ENCODE results near the gene GLI1.

Gene GLI1

GRCh38 chr12:57460841-57461275, 1.3 kb downstream of the GLI1 start:
- peak in 5 of 51 donors; percentile 20 to 53 (median 32) for DNase-seq

- DNase-seq, result peak in 30 of 51 donors; percentile 10 to 75 (median 44)
Observed at GRCh38 chr12:57461276-57461916, 1.8 kb downstream of the GLI1 start.

DNA sequence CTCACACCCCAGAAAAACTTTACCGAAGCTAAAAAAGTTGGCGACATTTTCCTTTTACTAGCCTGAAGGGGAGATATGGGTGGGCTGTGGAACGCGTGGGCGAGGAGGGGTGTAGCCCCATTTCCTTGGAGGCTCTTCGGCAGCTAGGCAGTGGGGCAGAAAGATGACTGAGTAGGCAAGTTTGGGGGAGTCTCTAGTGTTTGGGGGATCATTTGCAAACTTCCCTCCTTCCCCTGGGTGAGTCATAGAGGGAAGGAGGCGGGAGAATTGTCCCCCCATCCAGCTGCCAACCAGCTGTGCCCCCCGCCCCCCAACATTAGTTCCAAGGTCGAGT, 2.3 kb downstream of the GLI1 start:
- peak in 2 of 51 donors; percentile 17 to 41 for DNase-seq

DNA sequence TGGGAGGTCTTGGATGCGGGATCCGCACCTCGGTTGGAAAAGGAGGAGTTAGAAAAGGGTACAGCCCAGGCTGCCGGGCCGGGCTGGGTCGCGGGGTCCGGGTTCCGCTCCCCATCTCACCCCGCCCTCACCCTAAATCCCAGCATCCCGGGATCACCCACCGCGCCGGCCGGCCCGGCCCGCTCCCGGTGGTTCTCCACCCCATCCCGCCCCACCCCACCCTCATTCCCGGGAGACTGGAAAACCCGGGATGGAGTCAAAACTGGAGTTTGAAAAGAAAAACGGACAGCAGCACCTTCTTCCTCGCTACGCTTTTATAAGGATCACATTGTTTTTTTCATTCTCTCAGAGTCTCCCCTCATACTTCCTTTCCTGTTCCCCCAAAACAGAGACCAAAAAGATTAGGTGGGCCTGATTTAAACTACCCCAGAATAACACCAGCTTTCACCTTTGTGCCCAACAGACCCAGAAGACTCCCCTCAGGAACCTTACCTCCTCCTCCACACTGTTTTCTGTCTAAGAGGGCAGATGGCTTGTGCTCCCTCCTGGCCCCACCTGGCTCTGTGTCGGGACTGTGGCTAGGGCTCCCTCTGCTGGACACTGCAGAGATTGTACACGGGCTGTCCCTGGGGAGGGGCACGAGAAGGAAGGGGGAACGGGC, 2.8 kb downstream of the GLI1 start:
- DNase-seq, result peak in 49 of 51 donors; percentile 14 to 84 (median 60)

DNA sequence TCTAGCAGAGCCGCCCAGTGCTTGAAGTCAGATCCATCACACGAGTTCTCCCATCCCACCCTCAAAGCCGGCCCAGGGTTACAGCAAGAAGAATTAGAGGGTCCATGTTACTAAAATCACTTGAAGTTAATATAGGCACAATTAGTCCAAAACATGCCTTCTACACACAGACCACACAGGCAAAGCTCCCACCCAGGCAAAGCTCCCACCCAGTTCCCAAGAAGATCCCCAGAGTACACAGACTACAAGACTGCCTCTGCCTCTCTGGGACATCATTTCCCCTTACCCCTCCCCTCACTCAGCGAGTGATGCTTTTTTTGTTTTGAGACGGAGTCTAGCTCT, 3.3 kb downstream of the GLI1 start:
- peak in 1 of 51 donors; percentile 5 for DNase-seq

- DNase-seq, result no peak
Observed at GRCh38 chr12:57464569-57464968, 5.0 kb downstream of the GLI1 start.

GRCh38 chr12:57465030-57465746, 5.6 kb downstream of the GLI1 start:
- DNase-seq, result no peak

GRCh38 chr12:57465747-57466505, 6.3 kb downstream of the GLI1 start:
- DNase-seq, result no peak

GRCh38 chr12:57467212-57467874, 7.8 kb downstream of the GLI1 start:
- no peak for DNase-seq

DNA sequence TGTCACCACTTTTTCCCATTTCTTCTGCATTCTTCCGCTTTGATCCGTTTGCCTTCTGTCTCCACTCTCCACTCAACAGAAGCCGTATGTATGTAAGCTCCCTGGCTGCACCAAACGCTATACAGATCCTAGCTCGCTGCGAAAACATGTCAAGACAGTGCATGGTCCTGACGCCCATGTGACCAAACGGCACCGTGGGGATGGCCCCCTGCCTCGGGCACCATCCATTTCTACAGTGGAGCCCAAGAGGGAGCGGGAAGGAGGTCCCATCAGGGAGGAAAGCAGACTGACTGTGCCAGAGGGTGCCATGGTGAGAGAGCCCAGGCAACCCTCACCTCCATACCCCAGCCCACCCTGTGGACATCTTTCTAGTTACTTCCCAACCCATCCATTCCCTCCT, 8.3 kb downstream of the GLI1 start:
- no peak for DNase-seq

DNA sequence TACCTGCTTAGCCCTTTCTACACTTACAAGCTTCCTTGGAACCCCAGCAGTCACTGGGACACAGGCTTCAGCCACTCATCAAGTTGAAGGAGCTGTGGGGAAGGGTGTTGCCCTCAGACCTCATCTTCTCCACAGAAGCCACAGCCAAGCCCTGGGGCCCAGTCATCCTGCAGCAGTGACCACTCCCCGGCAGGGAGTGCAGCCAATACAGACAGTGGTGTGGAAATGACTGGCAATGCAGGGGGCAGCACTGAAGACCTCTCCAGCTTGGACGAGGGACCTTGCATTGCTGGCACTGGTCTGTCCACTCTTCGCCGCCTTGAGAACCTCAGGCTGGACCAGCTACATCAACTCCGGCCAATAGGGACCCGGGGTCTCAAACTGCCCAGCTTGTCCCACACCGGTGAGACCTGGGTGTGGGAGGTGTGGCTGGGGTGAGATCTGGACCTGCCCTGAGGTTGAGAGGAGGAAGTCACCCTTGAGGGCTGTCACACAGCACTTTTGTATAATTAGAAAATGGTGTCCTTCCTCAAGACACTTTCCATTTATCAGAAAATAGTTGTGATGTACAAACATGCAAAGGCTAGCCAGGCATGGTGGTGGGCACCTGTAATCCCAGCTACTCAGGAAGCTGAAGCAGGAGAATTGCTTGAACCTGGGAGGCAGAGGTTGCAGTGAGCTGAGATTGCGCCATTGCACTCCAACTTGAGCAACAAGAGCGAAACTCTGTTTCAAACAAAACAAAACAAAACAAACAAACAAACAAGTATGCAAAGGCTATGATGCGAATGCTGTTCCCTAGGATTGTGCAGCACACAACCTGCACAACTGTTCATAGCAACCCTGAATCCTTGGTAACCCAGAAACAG, 9.9 kb downstream of the GLI1 start:
- DNase-seq, result no peak

DNA sequence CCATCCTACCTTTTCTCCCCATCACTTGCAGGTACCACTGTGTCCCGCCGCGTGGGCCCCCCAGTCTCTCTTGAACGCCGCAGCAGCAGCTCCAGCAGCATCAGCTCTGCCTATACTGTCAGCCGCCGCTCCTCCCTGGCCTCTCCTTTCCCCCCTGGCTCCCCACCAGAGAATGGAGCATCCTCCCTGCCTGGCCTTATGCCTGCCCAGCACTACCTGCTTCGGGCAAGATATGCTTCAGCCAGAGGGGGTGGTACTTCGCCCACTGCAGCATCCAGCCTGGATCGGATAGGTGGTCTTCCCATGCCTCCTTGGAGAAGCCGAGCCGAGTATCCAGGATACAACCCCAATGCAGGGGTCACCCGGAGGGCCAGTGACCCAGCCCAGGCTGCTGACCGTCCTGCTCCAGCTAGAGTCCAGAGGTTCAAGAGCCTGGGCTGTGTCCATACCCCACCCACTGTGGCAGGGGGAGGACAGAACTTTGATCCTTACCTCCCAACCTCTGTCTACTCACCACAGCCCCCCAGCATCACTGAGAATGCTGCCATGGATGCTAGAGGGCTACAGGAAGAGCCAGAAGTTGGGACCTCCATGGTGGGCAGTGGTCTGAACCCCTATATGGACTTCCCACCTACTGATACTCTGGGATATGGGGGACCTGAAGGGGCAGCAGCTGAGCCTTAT, 10.8 kb downstream of the GLI1 start:
- DNase-seq, result no peak

DNA sequence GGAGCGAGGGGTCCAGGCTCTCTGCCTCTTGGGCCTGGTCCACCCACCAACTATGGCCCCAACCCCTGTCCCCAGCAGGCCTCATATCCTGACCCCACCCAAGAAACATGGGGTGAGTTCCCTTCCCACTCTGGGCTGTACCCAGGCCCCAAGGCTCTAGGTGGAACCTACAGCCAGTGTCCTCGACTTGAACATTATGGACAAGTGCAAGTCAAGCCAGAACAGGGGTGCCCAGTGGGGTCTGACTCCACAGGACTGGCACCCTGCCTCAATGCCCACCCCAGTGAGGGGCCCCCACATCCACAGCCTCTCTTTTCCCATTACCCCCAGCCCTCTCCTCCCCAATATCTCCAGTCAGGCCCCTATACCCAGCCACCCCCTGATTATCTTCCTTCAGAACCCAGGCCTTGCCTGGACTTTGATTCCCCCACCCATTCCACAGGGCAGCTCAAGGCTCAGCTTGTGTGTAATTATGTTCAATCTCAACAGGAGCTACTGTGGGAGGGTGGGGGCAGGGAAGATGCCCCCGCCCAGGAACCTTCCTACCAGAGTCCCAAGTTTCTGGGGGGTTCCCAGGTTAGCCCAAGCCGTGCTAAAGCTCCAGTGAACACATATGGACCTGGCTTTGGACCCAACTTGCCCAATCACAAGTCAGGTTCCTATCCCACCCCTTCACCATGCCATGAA, 11.5 kb downstream of the GLI1 start:
- no peak for DNase-seq

GRCh38 chr12:57471661-57472060, 12.1 kb downstream of the GLI1 start:
- DNase-seq, result no peak

GRCh38 chr12:57472391-57472790, 12.8 kb downstream of the GLI1 start:
- DNase-seq, result no peak

- no peak for DNase-seq
Observed at GRCh38 chr12:57473392-57473791, 13.8 kb downstream of the GLI1 start.

DNA sequence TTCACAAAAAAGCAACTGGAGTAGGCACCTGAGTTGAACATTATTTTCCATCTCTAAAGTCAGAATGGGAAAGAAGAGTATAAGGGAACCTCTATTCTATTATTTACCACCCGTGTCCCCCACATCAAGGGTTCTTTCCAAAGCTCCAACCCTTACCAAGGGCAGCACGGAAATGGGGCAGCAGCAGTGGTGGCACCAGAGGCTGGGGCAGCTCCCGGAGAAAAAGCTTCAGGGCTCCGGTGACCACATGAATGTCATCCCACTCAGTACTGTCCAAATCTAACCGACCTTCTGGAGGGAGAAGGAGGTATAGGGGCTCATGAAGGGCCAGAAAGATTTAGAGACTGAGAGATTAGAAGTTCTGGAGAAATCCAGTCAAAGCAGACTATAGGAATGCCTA, 14.3 kb downstream of the GLI1 start:
- no peak for DNase-seq

DNA sequence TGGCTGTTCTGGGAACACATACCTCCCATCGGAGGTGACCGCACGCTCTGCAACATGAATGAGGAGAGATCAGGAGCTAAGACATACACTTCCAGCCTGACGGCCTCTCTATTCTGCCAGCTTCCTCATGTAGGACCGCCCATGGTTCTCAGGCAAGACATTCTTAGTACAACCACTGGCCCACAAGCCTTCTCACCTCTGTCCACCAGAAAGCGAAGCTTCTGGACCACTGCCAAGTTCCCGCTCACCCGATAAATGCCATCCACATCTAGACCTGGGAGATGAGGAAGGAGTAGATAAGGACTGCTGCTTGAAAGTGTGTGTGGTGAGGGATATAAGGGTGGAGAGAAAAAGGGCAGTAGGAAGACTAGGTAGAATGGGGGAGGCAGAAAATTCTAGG, 14.8 kb downstream of the GLI1 start:
- DNase-seq, result no peak

- DNase-seq, result no peak
Observed at GRCh38 chr12:57474862-57475261, 15.3 kb downstream of the GLI1 start.
